CD4-positive, alpha-beta T cell treated with Interferon alpha-2 for 1 hour (primary cell): ENCODE results near the gene RPLP2.

Experiments
- DNase-seq, 2 donors: peaks; one replicate each; pipeline ENCODE4 v3.0.0-alpha.2; 2020 to 2022

RPLP2 gene

DNA sequence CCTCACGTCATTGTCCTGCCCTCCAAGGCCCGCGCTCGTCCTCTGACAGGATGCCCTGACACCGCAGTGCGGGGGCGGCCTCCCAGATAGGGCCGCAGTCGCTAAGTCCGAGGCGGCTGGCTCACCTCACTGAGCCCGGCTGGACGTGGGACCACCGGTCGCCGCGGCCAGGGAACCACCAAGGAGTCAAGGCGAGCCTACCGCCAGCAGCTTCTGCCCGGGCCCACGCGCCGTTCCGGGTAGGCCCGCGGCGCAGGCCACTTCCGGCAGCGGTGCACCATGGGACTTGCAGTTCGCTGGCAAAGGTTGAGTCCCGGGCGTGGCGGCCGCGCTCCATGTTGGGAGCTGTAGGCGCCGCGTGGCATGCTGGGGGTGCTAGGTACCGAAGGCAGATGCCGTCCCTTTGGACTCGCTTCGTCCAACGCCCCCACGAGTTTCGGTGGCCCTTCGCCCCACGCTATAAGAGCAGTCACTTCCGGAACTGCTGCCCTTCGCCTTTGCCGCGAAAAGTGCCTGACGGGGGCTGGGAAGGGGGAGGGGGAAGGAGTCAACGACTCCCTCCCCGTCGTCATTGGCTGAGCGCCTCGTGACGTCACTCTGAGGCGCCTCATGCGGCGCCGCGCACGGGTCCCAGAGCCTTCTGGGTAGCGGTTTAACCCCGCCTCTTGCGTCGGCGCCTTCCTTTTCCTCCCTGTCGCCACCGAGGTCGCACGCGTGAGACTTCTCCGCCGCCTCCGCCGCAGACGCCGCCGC lies at the start of gene RPLP2:
TSS of gene RPLP2 (plus strand) at position 681 of the 753 bp plus-strand sequence. CDS start 268 bp downstream, outside the sequence.
- peak; percentile 96 to 97 for DNase-seq

DNA sequence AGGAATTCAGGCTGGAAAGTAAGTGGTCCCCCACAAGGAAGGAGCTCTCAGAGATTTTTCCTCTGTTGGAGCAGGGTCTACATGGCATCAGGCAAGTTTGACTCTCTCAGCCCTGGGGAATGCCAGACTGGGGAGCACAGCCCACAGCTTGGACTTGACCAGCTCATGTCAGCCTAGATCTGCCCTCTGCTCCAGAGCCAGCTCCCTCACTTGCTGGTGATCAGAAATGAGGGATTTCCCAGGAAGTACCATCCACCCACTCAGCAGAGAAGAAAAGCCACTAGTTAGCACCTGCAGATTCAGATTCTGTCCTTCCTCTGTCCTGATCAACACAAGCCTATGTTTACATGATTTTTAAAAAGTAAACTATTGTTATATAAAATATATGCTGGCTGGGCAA lies 49.5 kb upstream of the RPLP2 start:
- no peak for DNase-seq

DNA sequence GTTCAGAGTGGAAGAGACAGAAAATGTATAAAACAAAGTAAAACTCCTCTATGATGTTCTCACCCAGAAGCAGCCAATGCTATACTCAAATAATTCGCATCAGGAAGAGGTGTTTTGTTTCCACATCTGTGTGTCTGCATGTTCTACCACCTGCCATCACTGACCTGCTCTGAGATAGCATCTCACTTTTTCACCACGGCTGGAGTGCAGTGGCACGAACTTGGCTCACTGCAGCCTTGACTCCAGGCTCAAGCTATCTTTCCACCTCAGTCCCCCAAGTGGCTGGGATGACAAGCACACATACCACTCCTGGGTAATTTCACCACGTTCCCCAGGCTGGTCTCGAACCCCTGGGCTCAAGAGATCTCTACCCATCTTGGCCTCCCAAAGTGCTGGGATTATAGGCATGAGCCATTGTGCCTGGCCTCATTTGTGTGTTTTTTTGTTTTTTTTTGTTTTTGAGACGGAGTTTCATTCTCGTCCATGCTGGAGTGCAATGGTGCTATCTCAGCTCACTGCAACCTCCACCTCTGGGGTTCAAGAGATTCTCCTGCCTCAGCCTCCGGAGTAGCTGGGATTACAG lies 48.1 kb upstream of the RPLP2 start:
- no peak for DNase-seq

DNA sequence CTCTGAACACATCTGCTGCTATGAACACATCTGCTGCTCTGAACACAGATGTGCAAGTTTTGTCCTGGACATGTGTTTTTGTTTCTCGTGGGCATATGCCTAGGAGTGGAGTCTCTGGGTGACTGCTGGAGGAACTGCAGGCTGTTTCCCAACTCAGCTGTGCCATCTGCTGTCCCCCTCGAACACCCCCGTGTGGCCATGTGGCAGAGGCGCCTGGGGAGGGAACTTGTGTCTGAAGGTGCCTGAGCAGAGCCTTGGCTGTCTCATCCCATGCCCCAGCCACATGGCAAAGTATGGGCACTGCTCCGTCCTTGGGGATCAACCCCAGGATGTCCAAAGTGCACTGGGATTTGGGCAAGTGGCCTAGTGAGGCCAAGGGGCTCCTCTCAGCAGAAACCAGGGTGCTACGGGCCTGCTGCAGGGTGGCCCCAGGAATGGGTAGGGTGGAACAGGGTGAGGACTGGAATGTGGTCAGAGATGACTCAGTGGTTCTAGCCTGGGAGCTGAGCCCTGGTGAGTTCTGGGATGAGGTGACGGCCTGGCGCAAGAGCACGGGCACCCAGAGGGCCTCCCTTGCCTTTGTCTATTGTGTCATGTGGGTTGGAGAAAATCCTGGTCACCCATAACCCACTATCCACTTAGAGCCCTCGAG lies 47.2 kb upstream of the RPLP2 start:
- no peak for DNase-seq

DNA sequence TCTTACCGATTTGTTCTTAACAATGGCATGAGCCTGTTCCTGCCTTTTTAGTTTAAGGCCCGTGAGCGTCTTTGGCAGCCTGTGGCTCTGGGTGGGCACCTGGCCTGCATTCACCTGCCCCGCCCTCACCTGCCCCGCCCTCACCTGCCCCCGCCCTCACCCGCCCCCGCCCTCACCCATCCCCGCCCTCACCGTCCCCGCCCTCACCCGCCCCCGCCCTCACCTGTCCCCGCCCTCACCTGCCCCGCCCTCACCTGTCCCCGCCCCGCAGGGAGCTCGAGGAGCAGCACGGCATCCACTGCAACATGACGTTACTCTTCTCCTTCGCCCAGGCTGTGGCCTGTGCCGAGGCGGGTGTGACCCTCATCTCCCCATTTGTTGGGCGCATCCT lies 46.7 kb upstream of the RPLP2 start:
- no peak for DNase-seq

DNA sequence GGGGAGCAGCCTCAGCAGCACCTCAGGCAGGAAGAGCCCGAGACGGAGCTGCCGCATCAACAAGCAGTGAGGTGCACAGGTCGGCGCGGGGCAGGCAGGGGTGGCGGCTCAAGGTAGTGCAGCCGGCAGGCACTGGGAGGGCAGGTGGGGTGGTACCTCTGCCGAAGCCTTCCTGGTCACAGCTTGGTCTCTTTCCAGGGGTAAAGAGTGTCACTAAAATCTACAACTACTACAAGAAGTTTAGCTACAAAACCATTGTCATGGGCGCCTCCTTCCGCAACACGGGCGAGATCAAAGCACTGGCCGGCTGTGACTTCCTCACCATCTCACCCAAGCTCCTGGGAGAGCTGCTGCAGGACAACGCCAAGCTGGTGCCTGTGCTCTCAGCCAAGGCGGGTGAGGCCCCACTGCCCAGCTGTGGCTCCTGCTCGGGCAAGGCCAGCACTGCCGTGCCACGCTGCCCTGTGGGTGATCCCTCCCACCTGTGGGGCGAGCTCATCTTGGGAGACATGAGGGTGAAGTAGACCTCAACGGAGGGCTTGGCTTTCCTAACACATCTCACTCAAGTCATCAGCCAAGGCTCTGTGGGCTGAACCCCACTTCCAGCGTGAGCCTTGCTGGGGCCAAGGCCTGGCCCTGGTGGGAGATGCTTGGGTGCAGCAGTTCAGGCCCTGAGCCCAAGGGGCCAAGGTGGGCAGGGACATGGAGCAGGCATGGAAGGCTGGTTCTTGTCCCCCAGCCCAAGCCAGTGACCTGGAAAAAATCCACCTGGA lies 46.0 kb upstream of the RPLP2 start:
- DNase-seq: no peak

DNA sequence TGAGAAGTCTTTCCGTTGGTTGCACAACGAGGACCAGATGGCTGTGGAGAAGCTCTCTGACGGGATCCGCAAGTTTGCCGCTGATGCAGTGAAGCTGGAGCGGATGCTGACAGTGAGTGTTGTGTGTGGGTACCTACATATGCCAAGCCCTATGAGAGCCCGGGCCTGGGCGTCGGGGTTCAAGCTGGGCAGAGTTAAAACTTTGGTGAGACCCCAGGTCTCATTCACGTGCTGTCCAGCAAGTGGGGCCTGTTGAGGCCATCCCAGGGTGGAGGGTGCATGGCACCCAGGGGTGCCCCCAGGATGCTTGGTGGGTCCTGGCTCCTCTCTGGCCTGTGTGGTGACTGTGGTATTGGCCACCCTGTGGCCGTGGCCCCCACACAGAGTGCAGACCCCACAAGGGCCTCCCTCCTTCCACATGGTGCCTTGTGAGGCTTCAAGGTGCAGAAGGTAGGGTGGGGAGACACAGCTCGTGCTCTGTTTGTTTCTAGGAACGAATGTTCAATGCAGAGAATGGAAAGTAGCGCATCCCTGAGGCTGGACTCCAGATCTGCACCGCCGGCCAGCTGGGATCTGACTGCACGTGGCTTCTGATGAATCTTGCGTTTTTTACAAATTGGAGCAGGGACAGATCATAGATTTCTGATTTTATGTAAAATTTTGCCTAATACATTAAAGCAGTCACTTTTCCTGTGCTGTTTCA lies 45.3 kb upstream of the RPLP2 start:
- no peak for DNase-seq

DNA sequence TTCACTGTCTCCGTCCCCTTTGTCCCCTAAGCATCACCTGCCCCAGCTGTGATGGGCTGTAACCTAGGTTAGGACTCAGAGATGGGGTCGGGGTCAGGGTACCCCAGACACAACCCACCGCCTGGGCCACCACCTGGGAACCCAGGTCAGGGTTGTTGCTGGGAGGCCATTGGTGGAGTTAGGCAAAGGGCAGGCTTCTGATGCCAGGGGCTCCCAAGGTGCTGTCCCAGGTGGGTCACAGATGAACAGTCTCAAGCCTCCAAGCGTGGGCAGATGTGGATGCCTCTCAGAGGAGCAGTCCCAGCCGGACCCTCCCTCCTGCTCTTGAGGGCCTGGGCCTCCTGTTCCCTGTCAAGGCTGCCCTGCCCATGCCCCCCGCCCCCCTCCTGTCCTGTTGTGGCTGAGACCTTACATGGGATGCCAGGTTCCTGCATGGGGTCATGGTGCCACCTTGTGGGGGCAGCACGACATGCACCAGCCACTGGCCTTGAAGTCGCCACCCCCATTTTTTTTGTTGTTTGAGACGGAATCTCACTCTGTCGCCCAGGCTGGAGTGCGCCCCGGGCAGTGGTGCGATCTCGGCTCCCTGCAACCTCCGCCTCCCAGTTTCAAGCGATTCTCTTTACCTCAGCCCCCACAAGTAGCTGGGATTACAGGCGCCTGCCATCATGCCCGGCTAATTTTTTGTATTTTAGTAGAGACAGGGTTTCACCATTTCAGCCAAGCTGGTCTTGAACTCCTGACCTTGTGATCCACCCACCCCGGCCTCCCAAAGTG lies 44.6 kb upstream of the RPLP2 start:
- DNase-seq: peak; percentile 73 to 79

DNA sequence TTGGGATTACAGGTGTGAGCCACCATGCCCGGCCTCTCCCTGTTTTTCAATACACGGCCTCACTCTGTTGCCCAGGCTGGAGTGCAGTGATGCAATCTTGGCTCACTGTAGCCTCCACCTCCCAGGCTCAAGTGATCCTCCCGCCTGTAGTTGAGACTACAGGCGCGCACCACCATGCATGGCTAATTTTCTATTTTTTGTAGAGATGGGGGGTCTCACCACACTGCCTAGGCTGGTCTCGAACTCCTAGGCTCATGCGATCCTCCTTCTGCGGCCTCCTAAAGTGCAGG lies 44.0 kb upstream of the RPLP2 start:
- no peak for DNase-seq

DNA sequence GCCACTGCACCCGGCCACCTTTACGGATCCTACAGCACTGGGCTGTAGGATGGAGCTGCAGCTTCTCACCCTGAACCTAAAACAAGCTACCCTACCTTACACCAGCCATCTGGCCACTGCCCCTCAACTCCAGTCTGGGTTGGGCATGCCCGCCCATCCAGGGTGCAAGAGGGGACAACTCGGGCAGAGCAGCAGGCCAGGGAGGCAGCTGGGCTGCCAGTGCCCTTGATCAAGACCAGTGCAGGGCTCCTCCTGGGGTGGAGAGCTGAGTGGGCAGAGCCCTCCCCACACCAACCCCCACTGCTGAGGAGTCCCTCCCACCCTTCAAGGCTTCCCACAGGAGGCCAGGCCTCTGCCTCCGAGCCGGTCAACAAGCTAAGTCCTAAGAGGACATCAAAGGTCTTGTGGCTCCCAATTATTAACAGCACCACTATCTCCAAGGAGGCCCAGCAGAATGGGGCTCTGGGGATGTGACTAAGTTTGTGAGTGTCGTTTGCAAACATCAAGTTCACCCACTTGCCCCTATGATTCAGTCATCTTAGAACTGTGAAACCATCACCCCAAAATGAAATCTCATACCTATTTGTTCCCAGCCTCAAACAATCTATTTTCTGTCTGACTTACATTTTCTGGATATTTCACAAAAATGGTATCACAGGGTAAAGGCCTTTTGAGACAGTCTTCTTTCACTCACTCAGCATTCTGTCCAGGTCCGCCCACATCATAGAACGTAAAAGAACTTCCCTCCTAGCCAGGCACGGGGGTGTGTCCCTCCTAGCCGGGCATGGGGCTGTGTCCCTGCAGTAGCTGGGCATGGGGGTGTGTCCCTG lies 43.4 kb upstream of the RPLP2 start:
- DNase-seq: no peak

DNA sequence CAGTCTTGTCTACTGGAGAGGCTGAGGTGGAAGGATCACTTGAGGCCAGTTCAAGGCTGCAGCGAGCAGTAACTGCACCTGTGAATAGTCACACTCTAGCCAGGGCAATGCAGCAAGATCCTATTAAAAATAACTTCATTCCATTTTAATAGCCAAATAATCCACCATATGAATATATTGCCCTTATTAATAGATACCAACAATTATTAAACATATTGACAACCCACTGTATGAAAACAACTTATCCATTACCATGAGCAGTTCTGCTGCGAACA lies 42.9 kb upstream of the RPLP2 start:
- no peak for DNase-seq

DNA sequence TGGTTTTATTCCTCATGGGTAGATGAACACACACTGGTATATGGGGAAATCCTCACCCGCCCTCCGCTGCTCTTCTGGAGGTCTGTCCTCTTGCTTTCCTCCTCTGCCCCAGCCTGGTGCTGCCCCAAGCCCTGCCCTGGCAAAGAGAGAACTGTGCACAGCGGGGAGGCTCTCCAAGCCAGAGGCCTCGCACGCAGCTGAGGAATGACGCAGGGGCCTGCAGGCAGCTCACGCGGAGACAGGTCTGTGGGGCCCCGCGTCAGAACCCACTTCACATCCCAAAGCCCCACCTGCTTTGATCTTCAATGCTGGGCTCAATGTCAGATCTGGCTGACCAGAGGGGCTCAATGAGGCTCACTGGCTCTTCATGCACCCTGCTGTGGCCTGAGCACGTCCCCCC lies 42.5 kb upstream of the RPLP2 start:
- no peak for DNase-seq

DNA sequence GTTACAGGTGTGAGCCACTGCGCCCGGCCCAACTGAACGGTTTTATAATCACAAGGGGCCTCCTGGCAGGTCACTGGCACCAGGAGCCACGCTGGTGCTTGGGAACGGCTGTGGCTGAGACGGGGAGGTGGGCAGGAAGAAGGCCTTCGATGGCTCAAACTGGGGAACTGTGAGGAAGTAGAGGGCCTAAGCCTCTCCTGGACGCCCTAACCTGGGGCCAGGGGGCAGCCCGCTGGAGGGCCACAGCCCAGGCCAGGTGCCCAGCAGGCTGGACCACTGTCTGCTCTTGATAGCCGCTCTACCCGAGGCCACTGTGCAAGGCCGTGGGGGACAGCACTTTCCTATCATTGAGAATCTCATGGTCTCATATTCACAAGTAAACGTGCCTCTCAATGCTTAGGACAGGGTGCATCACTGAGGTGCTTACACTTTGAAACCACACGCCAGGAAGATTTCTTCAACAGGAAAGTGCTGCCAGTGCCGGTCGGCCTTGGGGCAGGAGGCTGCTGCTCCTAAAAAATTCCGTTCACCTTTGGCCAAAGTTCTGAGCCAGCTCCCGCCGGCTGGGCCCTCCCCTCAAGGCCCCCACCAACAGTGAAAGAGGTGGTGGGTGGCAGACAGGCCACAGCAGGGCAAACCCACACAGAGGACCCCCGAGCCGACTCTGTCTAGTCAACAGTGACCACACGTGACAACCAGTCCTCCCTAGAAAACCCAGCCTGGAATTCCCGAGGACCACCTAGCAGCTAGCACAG lies 39.7 kb upstream of the RPLP2 start:
- no peak for DNase-seq

DNA sequence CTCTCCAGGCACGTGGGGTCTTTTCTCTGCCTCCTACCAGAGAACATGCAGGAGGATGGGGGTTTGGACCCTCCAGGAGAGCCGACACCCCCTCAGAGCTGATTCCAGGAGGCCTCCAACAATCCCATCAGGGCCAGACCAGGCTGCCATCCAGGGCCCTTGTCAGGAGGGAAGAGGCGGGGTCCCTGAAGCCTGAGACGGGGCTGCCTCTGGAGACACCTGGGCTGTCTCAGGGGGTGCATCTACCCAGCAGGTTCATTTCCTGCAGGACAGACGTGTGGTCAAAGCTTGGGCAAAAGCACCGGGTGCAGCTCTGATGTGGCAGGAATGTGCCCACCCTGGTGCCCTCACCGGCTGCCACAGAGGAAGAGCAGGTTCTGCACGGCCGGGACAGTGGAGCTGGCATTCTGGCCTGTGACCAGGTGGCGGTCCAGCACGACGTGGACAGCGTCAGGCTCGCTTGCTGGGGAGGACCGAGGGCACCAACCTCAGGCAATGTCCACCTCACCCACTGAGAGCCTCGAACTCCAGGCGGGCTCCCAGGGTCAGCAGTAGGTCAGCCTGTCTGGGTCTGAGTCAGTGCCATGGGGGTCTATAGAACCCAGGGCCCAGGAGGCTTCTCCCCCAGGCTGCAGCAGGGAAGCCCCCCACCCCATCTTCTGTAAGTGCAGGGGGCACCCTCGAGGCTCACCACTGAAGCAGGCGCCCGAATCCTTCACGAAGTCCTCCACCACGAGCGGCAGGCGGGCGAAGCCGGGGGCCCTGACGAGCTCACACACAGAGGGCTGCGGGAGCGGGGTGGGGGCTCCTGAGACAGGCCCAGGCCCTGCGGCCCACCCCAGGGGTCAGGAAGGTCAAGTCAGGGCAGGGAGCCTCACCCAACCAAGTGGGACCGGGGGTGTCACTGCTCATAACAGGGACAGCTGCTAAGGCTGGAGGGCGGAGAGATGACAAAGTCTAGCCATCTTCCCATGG lies 38.8 kb upstream of the RPLP2 start:
- no peak for DNase-seq

DNA sequence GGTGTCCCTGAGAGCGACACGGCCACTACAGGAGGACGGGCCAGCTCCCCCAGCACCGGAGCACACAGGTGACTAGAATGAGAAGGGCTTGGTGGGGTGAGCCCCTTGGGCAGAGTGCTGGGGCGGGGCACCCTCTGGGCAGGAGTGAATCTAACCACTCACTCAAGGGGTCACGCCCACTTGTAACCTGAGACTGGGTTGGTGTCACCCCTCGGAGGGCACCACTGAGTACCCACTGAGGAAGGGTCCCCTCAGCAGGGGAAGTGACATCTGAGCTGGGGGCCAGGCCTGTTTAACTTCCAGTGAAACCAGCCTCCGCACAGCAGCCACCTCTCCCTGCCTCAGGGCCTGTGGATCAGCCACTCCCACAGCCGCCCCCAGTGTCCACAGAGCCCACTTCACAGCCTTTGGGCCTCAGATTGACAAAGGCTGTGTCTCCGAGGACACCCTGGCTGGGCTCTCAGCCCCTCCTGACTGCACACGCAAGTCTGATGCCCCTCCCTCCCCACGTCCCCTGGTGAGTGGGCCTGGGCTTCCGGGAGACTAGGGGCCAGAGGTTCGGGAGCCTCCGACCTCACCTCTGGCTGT lies 38.1 kb upstream of the RPLP2 start:
- DNase-seq: no peak

DNA sequence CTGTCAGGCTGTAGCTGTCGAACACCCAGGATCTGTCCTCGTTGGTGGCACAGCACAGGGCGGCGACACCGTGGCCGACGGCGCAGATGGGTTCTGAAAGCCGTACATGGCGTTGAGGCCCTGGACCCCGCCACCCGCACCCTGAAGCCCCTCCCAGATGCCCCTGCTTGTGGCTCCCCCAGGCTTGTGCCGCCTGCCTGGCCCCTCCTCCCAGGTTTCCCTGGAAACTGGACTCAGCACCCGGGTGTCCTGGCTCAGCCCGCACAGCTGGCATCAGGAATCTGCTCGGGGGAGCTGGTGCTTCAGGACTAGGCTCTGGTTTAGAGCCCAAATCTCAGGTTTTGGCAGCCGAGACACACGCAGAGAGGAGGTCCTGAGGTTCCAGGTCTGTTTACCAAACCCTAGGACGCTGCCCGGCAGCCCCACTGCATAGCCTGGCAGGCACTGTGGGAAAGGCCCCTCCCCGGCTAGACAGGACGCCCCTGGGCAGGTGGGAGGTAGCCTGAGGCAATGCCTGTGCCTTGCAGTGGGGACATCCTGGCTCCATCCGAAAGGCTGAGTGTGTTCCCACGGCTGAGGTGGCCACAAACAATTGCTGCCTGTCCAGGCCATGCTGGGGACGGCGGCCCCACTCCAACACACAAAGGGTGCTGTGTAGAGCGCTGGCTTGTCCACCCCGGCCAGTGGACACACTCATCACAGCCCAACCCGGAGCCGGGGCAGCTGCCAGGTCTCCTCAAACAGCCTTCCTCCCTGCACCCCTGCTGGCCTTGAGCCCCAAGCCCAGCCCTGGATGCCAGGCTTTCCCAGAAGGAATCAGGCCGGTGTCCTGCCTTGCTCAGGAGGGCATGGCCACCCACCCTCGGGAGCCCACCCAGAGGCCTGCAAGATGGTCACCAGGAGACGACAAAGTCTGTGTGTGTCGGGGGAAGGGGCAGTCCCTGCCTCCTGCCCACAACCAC lies 37.1 kb upstream of the RPLP2 start:
- no peak for DNase-seq

DNA sequence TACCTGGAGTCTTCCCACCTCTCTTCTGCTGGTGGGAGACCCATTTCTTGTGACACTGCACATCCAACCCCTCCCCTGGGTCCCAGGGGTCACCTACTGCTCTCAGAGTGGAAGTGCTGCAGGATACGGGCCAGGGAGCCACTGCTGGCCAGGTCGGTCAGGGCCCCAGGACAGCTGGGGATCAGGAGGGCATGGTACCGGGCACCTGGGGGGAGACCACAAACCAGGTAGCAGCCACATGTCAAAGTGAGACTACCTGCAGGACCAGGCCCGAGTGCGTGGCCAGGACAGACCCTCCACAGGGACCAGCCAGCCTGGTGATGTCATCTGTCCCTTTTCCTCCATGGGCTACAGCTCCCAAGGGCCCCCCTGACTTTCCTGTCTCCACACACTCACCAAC lies 36.3 kb upstream of the RPLP2 start:
- DNase-seq: no peak

DNA sequence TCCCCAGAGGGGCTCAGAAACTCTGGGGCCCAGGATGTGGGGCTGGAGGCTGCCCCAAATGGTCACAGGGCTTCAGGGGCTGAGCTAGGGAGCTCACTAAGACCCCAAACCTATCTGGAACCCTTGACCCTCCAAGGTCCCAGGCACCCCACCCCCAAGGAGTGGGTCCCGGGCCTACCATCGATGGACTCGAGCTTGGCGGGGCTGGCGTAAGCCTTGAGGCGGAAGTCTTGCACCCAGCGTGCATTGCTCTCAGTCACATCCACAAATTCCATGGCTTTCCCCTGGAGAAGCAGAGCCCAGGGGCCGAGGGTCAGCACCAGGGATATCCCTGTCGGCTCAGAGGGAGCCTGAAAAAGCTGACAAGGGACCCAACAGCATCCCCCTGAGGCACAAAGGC lies 35.9 kb upstream of the RPLP2 start:
- DNase-seq: no peak
